ENCODE measurements around the gene CEP20.

DNA sequence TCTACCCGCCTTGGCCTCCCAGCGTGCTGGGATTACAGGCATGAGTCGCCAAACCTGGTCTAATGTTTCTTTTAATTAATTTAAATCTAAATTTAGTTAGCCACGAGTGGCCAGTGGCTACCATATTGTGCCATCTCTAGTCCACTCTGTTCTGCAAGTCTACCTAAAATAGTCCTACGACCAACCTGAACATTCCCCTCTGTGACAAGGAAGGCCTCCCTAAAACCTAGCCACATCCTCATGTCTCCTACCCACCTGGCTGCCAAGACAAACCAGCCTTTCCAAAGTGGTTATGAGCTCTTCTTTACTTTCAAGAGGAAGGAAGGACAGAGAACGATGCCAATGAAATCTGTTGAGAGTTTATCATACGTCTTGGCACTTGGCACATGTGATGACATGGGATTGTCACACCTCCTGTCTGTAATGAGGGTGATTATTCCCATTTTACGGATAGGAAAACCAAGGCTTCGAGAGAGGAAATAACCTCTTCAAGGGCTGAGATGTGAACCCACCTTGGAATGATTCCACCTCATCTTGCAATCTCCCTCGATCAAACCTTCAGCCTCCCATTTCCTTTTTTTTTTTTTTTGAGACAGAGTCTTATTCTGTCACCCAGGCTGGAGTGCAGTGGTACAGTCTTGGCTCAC lies 51.3 kb downstream of the CEP20 start:
- TF ChIP-seq, protein P1, sequence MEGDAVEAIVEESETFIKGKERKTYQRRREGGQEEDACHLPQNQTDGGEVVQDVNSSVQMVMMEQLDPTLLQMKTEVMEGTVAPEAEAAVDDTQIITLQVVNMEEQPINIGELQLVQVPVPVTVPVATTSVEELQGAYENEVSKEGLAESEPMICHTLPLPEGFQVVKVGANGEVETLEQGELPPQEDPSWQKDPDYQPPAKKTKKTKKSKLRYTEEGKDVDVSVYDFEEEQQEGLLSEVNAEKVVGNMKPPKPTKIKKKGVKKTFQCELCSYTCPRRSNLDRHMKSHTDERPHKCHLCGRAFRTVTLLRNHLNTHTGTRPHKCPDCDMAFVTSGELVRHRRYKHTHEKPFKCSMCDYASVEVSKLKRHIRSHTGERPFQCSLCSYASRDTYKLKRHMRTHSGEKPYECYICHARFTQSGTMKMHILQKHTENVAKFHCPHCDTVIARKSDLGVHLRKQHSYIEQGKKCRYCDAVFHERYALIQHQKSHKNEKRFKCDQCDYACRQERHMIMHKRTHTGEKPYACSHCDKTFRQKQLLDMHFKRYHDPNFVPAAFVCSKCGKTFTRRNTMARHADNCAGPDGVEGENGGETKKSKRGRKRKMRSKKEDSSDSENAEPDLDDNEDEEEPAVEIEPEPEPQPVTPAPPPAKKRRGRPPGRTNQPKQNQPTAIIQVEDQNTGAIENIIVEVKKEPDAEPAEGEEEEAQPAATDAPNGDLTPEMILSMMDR (IDR thresholded peaks at IDR 0.05), result no peak
- TF ChIP-seq EZH2 (IDR thresholded peaks at IDR 0.05; ENCODE audit: borderline replicate concordance, insufficient read depth, low read depth, low read length, poor library complexity, severe bottlenecking), result no peak

Measured in B cell (primary cell).